GM10266 (cell line): ENCODE measurements around the gene TXNDC11.

Experiments
- DNase-seq: peaks from one replicate; pipeline ENCODE4 v3.0.0; 2012; ENCODE audit errors: extremely low spot score
- TF ChIP-seq, protein P1 (sequence below): IDR thresholded peaks from 2 replicates; pipeline ENCODE4 v1.5.1; 2012; ENCODE audit warnings: mild to moderate bottlenecking, low read depth; ENCODE audit not compliant: control insufficient read depth, insufficient read depth; ENCODE audit errors: missing control alignments

The TXNDC11 gene

DNA sequence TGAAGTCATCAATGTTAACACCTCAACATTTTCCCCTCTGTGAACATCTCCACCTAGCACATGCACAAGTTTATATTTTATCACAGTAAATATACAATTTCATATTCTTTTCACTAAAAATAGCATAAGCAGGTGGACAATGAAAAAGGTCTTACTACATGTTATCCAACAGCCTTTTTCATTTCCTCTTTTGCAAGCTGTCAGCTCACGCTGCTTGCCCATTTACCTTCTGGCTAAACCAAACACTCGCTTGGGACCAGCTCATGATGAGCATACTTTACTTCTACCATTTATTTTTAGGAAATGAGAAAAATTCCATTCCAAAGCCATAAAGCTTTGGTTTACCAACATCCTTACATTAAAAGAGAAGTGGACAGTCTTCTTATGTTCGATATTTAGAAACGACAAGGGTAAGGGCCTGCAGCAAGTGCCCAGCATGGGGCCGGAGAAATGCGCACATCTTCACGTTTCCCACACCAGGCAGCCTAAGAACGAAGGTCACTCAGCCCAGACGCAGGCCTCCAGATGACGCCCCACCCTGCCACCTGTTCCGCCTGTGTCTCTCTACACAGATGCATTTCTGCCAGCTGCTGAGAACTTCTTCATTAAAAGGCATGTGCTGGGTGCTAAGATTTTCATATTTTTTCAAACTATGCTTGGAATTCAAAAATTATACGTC, 60.5 kb downstream of the TXNDC11 start:
- DNase-seq = no peak
- TF ChIP-seq, protein P1, sequence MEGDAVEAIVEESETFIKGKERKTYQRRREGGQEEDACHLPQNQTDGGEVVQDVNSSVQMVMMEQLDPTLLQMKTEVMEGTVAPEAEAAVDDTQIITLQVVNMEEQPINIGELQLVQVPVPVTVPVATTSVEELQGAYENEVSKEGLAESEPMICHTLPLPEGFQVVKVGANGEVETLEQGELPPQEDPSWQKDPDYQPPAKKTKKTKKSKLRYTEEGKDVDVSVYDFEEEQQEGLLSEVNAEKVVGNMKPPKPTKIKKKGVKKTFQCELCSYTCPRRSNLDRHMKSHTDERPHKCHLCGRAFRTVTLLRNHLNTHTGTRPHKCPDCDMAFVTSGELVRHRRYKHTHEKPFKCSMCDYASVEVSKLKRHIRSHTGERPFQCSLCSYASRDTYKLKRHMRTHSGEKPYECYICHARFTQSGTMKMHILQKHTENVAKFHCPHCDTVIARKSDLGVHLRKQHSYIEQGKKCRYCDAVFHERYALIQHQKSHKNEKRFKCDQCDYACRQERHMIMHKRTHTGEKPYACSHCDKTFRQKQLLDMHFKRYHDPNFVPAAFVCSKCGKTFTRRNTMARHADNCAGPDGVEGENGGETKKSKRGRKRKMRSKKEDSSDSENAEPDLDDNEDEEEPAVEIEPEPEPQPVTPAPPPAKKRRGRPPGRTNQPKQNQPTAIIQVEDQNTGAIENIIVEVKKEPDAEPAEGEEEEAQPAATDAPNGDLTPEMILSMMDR = no peak

DNA sequence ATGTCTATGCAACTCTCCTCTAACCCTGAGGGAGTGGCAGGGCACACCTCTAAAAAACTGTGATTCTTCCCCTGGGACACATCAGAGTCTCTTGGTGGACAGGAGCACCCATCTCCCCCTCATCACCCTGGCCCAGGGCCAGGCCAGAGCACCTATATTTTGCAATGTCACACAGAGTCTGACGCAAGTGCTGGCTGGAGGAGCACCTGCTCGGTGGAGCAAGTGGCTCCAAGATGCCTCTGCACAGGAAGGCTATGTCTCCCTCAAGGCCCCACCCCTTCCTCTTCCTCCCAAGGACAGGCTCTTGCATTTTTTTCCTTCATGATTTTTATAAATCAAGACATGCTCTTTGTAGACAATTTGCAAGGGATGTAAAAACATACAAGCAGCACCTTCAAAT, 61.1 kb downstream of the TXNDC11 start:
- no peak for DNase-seq
- TF ChIP-seq, protein P1 = no peak

DNA sequence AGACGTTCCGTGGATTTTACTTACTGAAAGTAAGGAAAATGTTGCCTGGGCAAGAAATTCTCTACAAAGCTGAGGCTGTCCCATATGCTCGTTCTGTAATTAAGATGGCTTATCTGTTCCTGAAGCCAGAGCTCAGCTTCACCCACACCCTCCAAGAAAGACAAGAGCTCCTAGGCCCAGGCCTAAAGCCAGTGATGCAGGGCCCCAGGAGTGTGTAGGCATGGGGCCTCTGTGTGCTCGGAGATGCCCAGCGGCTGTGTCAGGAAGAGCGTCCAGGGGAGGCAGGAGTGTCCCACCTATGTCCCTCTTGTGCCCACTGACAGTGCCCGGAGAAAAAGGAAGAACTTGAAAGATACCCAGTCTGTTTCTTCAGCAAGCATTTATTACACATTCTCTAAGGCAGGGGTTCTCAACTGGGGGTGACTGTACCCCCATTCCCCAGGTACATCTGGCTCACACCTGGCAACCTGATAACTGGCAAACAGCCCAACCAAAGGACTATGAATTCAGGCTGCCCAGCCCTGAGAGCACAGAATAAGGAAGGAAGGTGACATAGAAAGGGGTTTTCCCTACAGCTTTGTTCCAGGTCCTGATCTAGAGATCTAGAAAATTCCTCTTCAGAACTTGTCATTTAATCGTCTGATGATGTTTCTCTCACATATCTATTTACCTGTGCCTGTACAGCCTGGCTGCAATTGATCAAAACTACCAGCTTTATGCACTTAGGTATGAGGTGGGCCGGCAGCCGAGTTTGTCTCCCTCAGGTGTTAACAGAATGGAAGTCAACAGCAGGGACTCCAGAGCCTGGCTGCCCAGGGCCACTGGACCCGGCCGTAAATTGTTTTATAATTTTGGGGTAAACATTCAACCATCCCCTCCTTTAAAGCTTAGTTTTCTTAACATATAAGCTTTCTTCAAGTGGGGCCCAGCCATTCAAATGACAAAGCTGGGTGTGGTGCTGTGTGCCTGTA, 62.4 kb downstream of the TXNDC11 start:
- TF ChIP-seq, protein P1 = no peak
- DNase-seq = no peak

DNA sequence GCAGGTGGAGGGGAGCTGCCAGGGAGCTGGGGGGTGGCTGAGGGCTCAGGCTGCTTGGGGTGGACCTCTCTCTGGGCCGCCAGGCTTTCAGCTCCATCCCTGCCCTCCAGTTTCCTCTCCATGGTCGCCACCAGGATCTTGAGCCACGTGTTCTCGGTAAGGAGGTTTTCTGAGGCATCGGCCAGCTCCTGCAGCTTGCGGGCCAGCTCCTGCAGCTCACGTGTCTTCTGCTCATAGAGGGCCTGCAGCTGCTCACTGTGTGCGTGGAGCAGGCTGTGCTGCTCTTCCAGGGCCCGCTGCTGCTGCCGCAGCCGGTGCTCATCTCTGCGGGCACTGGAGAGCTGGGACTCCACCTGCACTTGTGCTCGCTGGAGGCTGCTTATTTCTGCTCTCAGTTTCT, 63.4 kb downstream of the TXNDC11 start:
- no peak for DNase-seq
- TF ChIP-seq, protein P1 = no peak

DNA sequence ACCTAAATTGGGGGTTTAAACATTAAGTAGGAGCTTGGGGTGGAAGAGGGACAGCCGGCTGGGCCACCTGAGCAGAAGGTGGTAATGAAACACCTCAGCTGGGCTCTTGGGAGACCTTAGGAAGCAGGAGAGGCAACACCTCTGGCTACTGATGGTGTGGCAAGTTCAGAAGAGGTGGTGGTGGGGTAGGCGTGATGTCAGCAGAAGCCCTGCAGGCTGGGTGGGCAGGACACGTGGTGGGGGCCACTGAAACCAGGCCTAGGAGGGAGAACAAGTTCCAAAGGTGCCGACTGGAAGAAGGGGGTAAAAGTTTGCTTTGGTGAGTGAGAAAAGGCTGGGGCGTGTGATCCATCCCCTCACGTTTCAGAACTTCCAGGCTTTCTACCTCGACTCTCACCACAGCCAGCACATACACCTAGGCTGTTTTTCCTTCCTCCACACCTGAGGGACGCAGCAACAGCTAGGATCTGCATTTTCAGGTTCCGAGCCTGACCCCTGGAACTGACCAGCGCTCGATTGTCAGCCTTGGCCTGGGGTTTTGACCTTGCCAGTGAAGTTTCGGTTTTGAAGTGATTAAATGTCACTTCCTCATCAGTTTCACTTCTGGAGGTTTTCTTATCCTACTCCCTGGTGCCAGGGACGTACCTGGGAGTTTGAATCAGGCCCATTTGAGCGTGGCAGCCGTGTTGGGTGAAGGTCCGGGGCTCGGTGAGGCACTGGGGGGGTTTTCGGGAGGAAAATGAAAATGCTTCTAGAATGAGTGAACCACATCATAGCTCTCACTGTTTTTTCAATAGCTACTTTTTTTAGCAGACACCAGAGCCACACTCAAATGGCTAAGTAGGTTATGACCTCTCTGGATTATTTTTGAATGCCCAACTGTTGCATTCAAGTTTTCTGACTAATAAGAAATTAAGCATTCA, 64.4 kb downstream of the TXNDC11 start:
- DNase-seq = no peak
- TF ChIP-seq, protein P1 = no peak

DNA sequence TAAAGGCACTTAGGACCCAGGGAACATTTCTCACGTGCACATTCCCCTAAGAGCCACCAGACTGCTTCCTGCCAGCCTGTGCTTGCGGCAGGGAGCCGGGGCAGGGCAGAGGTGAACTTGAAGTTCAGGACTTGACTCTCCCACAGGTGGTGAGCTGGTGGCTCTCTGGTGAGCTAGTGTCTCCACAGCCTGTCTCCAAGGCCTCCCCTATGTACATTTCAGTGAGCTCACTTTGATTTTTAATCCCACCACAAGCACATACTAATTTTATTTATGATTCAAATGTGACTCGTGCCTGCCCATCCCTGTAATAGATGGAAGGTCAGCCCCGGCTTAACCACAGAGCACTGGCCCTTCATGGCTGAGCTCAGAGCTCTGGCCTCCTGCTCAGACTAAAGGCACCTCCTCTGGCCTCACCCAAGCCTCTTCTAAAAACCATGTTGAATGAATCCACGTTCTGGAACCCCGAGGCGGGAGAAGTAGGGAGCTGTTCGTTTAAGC, 65.2 kb downstream of the TXNDC11 start:
- DNase-seq = no peak
- TF ChIP-seq, protein P1 = no peak
